ENCODE data around the gene PABPN1.

PABPN1 gene

DNA sequence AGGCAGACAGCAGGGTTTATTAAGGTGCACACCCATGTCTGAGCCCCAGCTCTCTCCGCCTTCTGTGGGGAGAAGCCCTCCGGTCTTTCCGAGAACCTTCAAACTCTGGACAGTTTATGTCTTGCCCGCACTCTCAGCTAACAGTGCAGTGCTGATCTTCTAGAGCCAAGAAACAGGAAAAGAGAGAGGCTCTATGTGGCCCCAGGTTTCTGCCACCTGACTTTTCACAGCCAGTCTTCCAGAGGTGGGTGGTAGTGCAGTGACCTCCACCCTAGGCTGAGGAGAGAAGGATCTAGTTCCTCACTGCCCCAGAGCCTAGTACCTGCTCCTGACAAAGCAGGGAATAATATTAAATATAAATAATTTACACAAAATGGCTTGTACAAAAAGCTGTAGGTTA lies 35.4 kb downstream of the PABPN1 start:
- Histone ChIP-seq H3K4me3 (ENCODE audit: insufficient read depth, low read length, poor library complexity, severe bottlenecking) (no peak overlapping the region), H3K36me3 (ENCODE audit: low read length) (no peaks in the 10 kb centered on the region), H2AFZ (ENCODE audit: low read depth, low read length, severe bottlenecking) (no peak overlapping the region), H3K9ac (ENCODE audit: low read length) (no peak overlapping the region), H3K27me3 (ENCODE audit: low read length) (no peaks in the 10 kb centered on the region), H3K9me2 (replicated peaks; ENCODE audit: insufficient read depth, low read length) (no peaks in the 10 kb centered on the region), H4K20me1 (ENCODE audit: low read depth, low read length) (no peaks in the 10 kb centered on the region), H3K79me2 (ENCODE audit: insufficient read depth, low read length) (no peaks in the 10 kb centered on the region), H3K9me3 (ENCODE audit: insufficient read depth, low read length) (no peaks in the 10 kb centered on the region), H3F3A (ENCODE audit: insufficient read depth) (no peaks in the 10 kb centered on the region), H3K27ac (ENCODE audit: low read depth, low read length) (no peak overlapping the region), H3K4me2 (ENCODE audit: low read depth, low read length, poor library complexity, severe bottlenecking) (no peak overlapping the region)
- TF ChIP-seq, protein P1, sequence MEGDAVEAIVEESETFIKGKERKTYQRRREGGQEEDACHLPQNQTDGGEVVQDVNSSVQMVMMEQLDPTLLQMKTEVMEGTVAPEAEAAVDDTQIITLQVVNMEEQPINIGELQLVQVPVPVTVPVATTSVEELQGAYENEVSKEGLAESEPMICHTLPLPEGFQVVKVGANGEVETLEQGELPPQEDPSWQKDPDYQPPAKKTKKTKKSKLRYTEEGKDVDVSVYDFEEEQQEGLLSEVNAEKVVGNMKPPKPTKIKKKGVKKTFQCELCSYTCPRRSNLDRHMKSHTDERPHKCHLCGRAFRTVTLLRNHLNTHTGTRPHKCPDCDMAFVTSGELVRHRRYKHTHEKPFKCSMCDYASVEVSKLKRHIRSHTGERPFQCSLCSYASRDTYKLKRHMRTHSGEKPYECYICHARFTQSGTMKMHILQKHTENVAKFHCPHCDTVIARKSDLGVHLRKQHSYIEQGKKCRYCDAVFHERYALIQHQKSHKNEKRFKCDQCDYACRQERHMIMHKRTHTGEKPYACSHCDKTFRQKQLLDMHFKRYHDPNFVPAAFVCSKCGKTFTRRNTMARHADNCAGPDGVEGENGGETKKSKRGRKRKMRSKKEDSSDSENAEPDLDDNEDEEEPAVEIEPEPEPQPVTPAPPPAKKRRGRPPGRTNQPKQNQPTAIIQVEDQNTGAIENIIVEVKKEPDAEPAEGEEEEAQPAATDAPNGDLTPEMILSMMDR (IDR thresholded peaks at IDR 0.05; ENCODE audit: insufficient read depth, low read length, poor library complexity, severe bottlenecking): no peak
- TF ChIP-seq EZH2phosphoT487 (conservative IDR thresholded peaks at IDR 0.05; ENCODE audit: low read length): no peak

DNA sequence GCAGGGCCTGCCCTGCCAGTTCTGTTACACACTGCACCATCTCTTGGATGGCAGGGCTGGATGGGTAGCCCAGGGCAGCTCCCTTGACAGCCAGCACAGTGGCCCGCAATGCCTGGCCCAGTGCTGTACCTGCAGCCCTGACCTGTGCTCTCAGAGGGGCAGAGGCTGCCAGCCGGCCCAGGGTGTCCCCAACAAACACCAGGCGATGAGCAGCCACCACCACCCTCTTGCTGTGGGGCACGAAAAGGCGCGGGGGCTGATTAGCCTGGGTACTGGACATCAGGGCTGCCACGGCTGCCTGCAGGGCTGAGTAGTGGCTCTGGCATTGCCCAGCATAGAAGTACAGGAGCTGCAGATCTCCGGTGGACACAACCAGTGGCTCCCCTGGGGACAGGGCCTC lies 36.0 kb downstream of the PABPN1 start:
- Histone ChIP-seq H3K27ac (ENCODE audit: low read depth, low read length) (no peak overlapping the region), H3K9me3 (ENCODE audit: insufficient read depth, low read length) (no peaks in the 10 kb centered on the region), H3K4me2 (ENCODE audit: low read depth, low read length, poor library complexity, severe bottlenecking) (no peak overlapping the region), H3K9ac (ENCODE audit: low read length) (no peak overlapping the region), H3F3A (ENCODE audit: insufficient read depth) (no peaks in the 10 kb centered on the region), H2AFZ (ENCODE audit: low read depth, low read length, severe bottlenecking) (no peak overlapping the region), H4K20me1 (ENCODE audit: low read depth, low read length) (no peaks in the 10 kb centered on the region), H3K27me3 (ENCODE audit: low read length) (no peaks in the 10 kb centered on the region), H3K36me3 (ENCODE audit: low read length) (no peaks in the 10 kb centered on the region), H3K4me3 (ENCODE audit: insufficient read depth, low read length, poor library complexity, severe bottlenecking) (no peak overlapping the region), H3K9me2 (replicated peaks; ENCODE audit: insufficient read depth, low read length) (no peaks in the 10 kb centered on the region), H3K79me2 (ENCODE audit: insufficient read depth, low read length) (no peaks in the 10 kb centered on the region)
- TF ChIP-seq EZH2phosphoT487 (conservative IDR thresholded peaks at IDR 0.05; ENCODE audit: low read length): no peak
- TF ChIP-seq, protein P1 (IDR thresholded peaks at IDR 0.05; ENCODE audit: insufficient read depth, low read length, poor library complexity, severe bottlenecking): no peak

DNA sequence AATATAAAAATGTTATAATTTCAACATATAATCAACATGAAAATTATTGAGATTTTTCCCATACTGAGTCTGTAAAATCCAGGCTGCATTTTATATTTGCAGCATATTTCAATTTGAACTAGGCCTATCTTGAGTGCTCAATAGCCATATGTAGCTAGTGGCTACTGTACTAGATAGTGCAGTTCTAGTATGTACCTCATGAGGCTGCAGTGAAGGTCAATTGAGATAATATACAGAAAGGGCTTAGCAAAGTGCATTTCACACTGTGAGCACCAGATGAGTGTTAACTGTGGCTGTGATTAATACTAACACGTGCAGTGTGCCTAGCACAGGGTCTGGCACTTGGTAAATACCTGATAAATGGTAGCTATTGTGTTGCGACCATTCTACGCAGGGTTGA lies 36.8 kb downstream of the PABPN1 start:
- H4K20me1 ChIP-seq (ENCODE audit: low read depth, low read length): no peaks in the 10 kb centered on the region
- no peaks in the 10 kb centered on the region for H3F3A ChIP-seq (ENCODE audit: insufficient read depth)
- no peak overlapping the region for H3K4me3 ChIP-seq (ENCODE audit: insufficient read depth, low read length, poor library complexity, severe bottlenecking)
- H3K4me2 ChIP-seq (ENCODE audit: low read depth, low read length, poor library complexity, severe bottlenecking): no peak overlapping the region
- H3K79me2 ChIP-seq (ENCODE audit: insufficient read depth, low read length): no peaks in the 10 kb centered on the region
- no peaks in the 10 kb centered on the region for H3K9me2 ChIP-seq (replicated peaks; ENCODE audit: insufficient read depth, low read length)
- TF ChIP-seq EZH2phosphoT487 (conservative IDR thresholded peaks at IDR 0.05; ENCODE audit: low read length): no peak
- TF ChIP-seq, protein P1 (IDR thresholded peaks at IDR 0.05; ENCODE audit: insufficient read depth, low read length, poor library complexity, severe bottlenecking): no peak
- H3K9ac ChIP-seq (ENCODE audit: low read length): no peak overlapping the region
- no peaks in the 10 kb centered on the region for H3K9me3 ChIP-seq (ENCODE audit: insufficient read depth, low read length)
- no peak overlapping the region for H2AFZ ChIP-seq (ENCODE audit: low read depth, low read length, severe bottlenecking)
- no peaks in the 10 kb centered on the region for H3K27me3 ChIP-seq (ENCODE audit: low read length)
- H3K27ac ChIP-seq (ENCODE audit: low read depth, low read length): no peak overlapping the region
- no peaks in the 10 kb centered on the region for H3K36me3 ChIP-seq (ENCODE audit: low read length)

Data from SU-DHL-6 (cell line).